HepG2 (cell line): ENCODE results near the gene GNPDA2. TPM values are rescaled to one million over a fixed set of nuclear protein-coding genes. Genes with fewer than 3 reads are reported as not detected.
A peak's percentile ranks its signal among the peaks of the same experiment; 100 is the strongest.

Experiments used
- ATAC-seq: fragments of 200-7000 bp; cut with Tn5 transposase; 3 replicates; pipeline ENCODE4 v1.9.1; 2020; ENCODE audit warnings: mild to moderate bottlenecking, moderate library complexity
- BruUV-seq: library from RNA; stranded (reverse); fragments of 400-500 nt; replicated peaks from 2 replicates; lab custom pipeline; 2021; lab: Mats Ljungman, UMichigan
- CTCF ChIA-PET: fragments of 300-600 bp; formaldehyde crosslinking; extraction: SDS; loops from one replicate; lab custom pipeline; 2021; ENCODE audit warnings: low total read pairs, inconsistent platforms, low intra/inter-chr PET ratio; lab: Yijun Ruan, JAX
- POLR2A ChIA-PET: fragments of 350-600 bp; sonication (Branson Sonifier 250); formaldehyde crosslinking; loops from one replicate; lab custom pipeline; 2020; ENCODE audit warnings: antibody characterized with exemption, inconsistent platforms; lab: Yijun Ruan, JAX
- DNase-seq: peaks from one replicate; pipeline ENCODE4 v3.0.0-alpha.2; 2015; ENCODE audit warnings: low spot score
- FAIRE-seq: peaks from 3 replicates; lab custom pipeline; 2011; peaks lifted over from hg19 to GRCh38; lab: Jason Lieb, UNC
- H2AFZ ChIP-seq: one replicate; pipeline ENCODE4 v1.6.1; 2011; ENCODE audit warnings: low read length, inconsistent platforms
- H3K27ac ChIP-seq: fragments of 300-600 bp; 3 replicates; pipeline ENCODE4 v1.8.0; 2011; ENCODE audit warnings: mixed run types, mild to moderate bottlenecking, mixed read lengths, low read length, inconsistent platforms; ENCODE audit not compliant: insufficient read depth; ENCODE audit errors: extremely low read length
- H3K27me3 ChIP-seq, 2 experiments: fragments of 200-600 bp in 1 of 2; 2 replicates in 1 of 2; 3 replicates in 1 of 2; pipeline versions ENCODE4 v1.6.0 to v1.8.0; 2011; ENCODE audit warnings: low read length in 2 of 2, mild to moderate bottlenecking in 2 of 2, moderate library complexity in 2 of 2, inconsistent platforms in 1 of 2; ENCODE audit not compliant: insufficient read depth in 2 of 2, control insufficient read depth in 1 of 2
- H3K36me3 ChIP-seq, 2 experiments: fragments of 200-600 bp in 1 of 2; replicated peaks in 1 of 2; 2 replicates in 1 of 2; 3 replicates in 1 of 2; pipeline versions ENCODE4 v1.5.1 to v1.8.0; 2011; ENCODE audit warnings: low read length in 2 of 2, inconsistent platforms in 1 of 2; ENCODE audit not compliant: insufficient read depth in 2 of 2, control insufficient read depth in 1 of 2
- H3K4me1 ChIP-seq: 2 replicates; pipeline ENCODE4 v1.5.1; 2012; ENCODE audit warnings: low read length, inconsistent platforms; ENCODE audit not compliant: insufficient read depth
- H3K4me2 ChIP-seq: 2 replicates; pipeline ENCODE4 v1.6.0; 2011; ENCODE audit warnings: low read depth, low read length, inconsistent platforms
- H3K4me3 ChIP-seq, 3 experiments: fragments of 200-600 bp in 1 of 3; sonication (generic), shearing (Covaris generic) in 1 of 3; replicated peaks in 1 of 3; 2 replicates each; pipeline ENCODE4 v1.5.1; 2011 to 2016; ENCODE audit warnings: low read length in 3 of 3, inconsistent platforms in 2 of 3, low read depth in 2 of 3, mild to moderate bottlenecking in 2 of 3, control low read depth in 1 of 3, mixed read lengths in 1 of 3; ENCODE audit not compliant: insufficient read depth in 1 of 3
- H3K79me2 ChIP-seq: one replicate; pipeline ENCODE4 v1.6.1; 2011; ENCODE audit warnings: low read length, inconsistent platforms; ENCODE audit not compliant: insufficient read depth
- H3K9ac ChIP-seq: 2 replicates; pipeline ENCODE4 v1.6.0; 2011; ENCODE audit warnings: mild to moderate bottlenecking, low read depth, low read length, inconsistent platforms; ENCODE audit not compliant: insufficient read depth
- H3K9me3 ChIP-seq: 2 replicates; pipeline ENCODE4 v1.5.1; 2012; ENCODE audit warnings: mild to moderate bottlenecking, low read length
- H4K20me1 ChIP-seq: 2 replicates; pipeline ENCODE4 v1.6.0; 2011; ENCODE audit warnings: inconsistent platforms, mild to moderate bottlenecking, low read length, moderate library complexity; ENCODE audit not compliant: insufficient read depth
- ATF7 ChIP-seq, 2 experiments: fragments of 450-650 bp in 1 of 2; sonication (generic) in 1 of 2; formaldehyde crosslinking in 1 of 2; IDR thresholded peaks; 2 replicates each; pipeline versions ENCODE4 v1.4.0 to v1.6.1; 2016 to 2020; ENCODE audit warnings: antibody characterized with exemption in 1 of 2, mild to moderate bottlenecking in 1 of 2, missing genetic modification reagents in 1 of 2
- KDM1A ChIP-seq: IDR thresholded peaks from 2 replicates; pipeline ENCODE4 v1.6.1; 2016; ENCODE audit warnings: missing compliant biosample characterization
- ONECUT2 ChIP-seq: sonication (generic); formaldehyde crosslinking; IDR thresholded peaks from 2 replicates; pipeline ENCODE4 v1.4.0; 2020; ENCODE audit warnings: missing genetic modification reagents
- SP2 ChIP-seq: sonication (generic); formaldehyde crosslinking; IDR thresholded peaks from 2 replicates; pipeline ENCODE4 v1.5.1; 2020; ENCODE audit warnings: mild to moderate bottlenecking, missing genetic modification reagents
- ZGPAT ChIP-seq: IDR thresholded peaks from 2 replicates; pipeline ENCODE4 v1.6.1; 2016; ENCODE audit warnings: mild to moderate bottlenecking
- ZNF142 ChIP-seq: sonication (generic); formaldehyde crosslinking; IDR thresholded peaks from 2 replicates; pipeline ENCODE4 v1.4.0; 2020; ENCODE audit warnings: missing genetic modification reagents
- ZNF17 ChIP-seq: sonication (generic); formaldehyde crosslinking; IDR thresholded peaks from 2 replicates; pipeline ENCODE4 v1.5.0; 2020; ENCODE audit warnings: mild to moderate bottlenecking, missing genetic modification reagents
- ZNF547 ChIP-seq: sonication (generic); formaldehyde crosslinking; IDR thresholded peaks from 2 replicates; pipeline ENCODE4 v1.5.1; 2020; ENCODE audit warnings: mild to moderate bottlenecking, missing genetic modification reagents
- ZNF749 ChIP-seq: sonication (generic); formaldehyde crosslinking; IDR thresholded peaks from 2 replicates; pipeline ENCODE4 v1.8.0; 2022; ENCODE audit warnings: mild to moderate bottlenecking, missing genetic modification reagents, moderate library complexity, borderline replicate concordance
- ZSCAN21 ChIP-seq: sonication (generic); formaldehyde crosslinking; IDR thresholded peaks from 2 replicates; pipeline ENCODE4 v1.8.0; 2022; ENCODE audit warnings: mild to moderate bottlenecking, missing genetic modification reagents, moderate library complexity, borderline replicate concordance
- WGBS: methylation state at CpG from one replicate; pipeline ENCODE4 v1.1.6; 2017; ENCODE audit warnings: low lambda C conversion rate; 5-methylcytosine and 5-hydroxymethylcytosine counted together
- in situ Hi-C: cut with HindIII; loops from 2 replicates; pipeline ENCODE4 v1.10.0; 2017; ENCODE audit warnings: low pct_unique_long_range_greater_than_20kb; ENCODE audit not compliant: extremely low pct_ligation_motif_present
- intact Hi-C: fragments of 100-400 bp; cut with micrococcal nuclease; formaldehyde crosslinking; loops from one replicate; pipeline ENCODE4 v1.10.0; 2022; ENCODE audit not compliant: unreplicated experiment
- polyA plus RNA-seq, 8 experiments: library from polyadenylated mRNA; depleted of rRNA in 3 of 8; stranded (reverse) in 7 of 8; unstranded in 1 of 8; fragments of >200 nt; fragmentation: Illumina TruSeq in 4 of 8; extraction: Trizol in 4 of 8; gene quantifications; 2 replicates each; pipeline versions ENCODE4 v1.2.1 to v1.2.3, GENCODE V29; 2011 to 2016; ENCODE audit warnings: low read depth in 4 of 8, missing spikeins in 1 of 8, mixed read lengths in 1 of 8; ENCODE audit not compliant: insufficient read depth in 1 of 8
- total RNA-seq, 5 experiments: library from RNA; depleted of rRNA; stranded (reverse); fragments of >200 nt; fragmentation: Illumina TruSeq; extraction: Trizol; gene quantifications; 2 replicates each; pipeline ENCODE4 v1.2.3, GENCODE V29; 2016; ENCODE audit warnings: low read depth in 1 of 5
- TF ChIP-seq, protein P1 (sequence below): sonication (generic); formaldehyde crosslinking; IDR thresholded peaks from 2 replicates; pipeline ENCODE4 v1.8.0; 2023; ENCODE audit warnings: mild to moderate bottlenecking, missing genetic modification reagents
- TF ChIP-seq, protein P2 (sequence below): sonication (generic); formaldehyde crosslinking; IDR thresholded peaks from 2 replicates; pipeline ENCODE4 v1.4.0; 2020; ENCODE audit warnings: missing genetic modification reagents, low read depth, mild to moderate bottlenecking, borderline replicate concordance
- TF ChIP-seq, protein P3 (sequence below): sonication (generic); formaldehyde crosslinking; IDR thresholded peaks from 2 replicates; pipeline ENCODE4 v1.5.0; 2020; ENCODE audit warnings: missing genetic modification reagents

GNPDA2 gene
- total and polyA plus RNA-seq, 2 of the 13 experiments (the other 11 are each of a cell fraction or from before 2014, with no cell fraction given): 5.4 to 9.0 TPM

GRCh38 chr4:44701037-44701436 lies 25.3 kb downstream of the GNPDA2 start (continued):
- no peak for TF ChIP-seq ZNF142 (CRISPR knock-in tag)

DNA sequence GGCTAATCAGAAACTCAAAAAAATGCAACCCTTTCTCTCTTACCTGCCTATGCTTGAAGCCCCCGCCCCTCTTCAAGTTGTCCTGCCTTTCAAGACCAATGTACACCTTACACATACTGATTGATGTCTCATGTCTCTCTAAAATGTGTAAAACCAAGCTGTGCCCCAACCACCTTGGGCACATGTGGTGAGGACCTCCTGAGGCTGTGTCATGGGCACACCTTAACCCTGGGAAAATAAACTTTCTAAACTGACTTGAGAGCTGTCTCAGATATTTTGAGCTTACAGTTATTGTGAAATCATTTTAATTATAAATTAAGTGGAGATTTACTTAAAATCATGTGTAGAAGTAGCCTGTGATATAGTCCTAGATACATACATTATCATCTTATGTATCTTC lies 25.9 kb downstream of the GNPDA2 start:
- CTCF ChIA-PET: no interaction called here
- TSS peak; percentile 14 for BruUV-seq
- POLR2A ChIA-PET: interaction anchor here (1.3 kb wide), 1 partner anchor 22 kb away, joined by 6 read pairs; the partner anchor contains the start of gene GUF1
- TF ChIP-seq ONECUT2 (no peak), ZNF749 (CRISPR knock-in tag) (no peak), ZNF547 (no peak), ZSCAN21 (CRISPR knock-in tag) (no peak), KDM1A (CRISPR knock-in tag) (no peak), SP2 (no peak), ZNF17 (no peak), ZGPAT (CRISPR knock-in tag) (no peak), ATF7 (IDR thresholded peaks at IDR 0.05) (no peak), ATF7 (CRISPR knock-in tag; IDR thresholded peaks at IDR 0.05) (no peak)
- TF ChIP-seq, protein P1, sequence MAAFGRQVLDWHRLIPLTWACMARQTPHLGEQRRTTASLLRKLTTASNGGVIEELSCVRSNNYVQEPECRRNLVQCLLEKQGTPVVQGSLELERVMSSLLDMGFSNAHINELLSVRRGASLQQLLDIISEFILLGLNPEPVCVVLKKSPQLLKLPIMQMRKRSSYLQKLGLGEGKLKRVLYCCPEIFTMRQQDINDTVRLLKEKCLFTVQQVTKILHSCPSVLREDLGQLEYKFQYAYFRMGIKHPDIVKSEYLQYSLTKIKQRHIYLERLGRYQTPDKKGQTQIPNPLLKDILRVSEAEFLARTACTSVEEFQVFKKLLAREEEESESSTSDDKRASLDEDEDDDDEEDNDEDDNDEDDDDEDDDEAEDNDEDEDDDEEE: no peak
- TF ChIP-seq, protein P2, sequence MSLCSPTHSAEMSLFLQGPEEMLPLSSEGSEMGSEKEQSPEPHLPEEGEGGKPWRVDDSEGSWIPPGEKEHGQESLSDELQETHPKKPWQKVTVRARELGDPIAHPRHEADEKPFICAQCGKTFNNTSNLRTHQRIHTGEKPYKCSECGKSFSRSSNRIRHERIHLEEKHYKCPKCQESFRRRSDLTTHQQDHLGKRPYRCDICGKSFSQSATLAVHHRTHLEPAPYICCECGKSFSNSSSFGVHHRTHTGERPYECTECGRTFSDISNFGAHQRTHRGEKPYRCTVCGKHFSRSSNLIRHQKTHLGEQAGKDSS: no peak
- TF ChIP-seq, protein P3, sequence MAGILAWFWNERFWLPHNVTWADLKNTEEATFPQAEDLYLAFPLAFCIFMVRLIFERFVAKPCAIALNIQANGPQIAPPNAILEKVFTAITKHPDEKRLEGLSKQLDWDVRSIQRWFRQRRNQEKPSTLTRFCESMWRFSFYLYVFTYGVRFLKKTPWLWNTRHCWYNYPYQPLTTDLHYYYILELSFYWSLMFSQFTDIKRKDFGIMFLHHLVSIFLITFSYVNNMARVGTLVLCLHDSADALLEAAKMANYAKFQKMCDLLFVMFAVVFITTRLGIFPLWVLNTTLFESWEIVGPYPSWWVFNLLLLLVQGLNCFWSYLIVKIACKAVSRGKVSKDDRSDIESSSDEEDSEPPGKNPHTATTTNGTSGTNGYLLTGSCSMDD (CRISPR knock-in tag): no peak

More for the DNA sequence above, 25.9 kb downstream of the GNPDA2 start:
- FAIRE-seq (no peak), DNase-seq (no peak), ATAC-seq (no peak)
- Histone ChIP-seq H3K4me1 (no peaks in the 10 kb centered on the region), H3K79me2 (no peaks in the 10 kb centered on the region), H3K9me3 (no peaks in the 10 kb centered on the region), H2AFZ (no peak overlapping the region), H4K20me1 (no peaks in the 10 kb centered on the region), H3K4me2 (no peak overlapping the region), H3K9ac (no peak overlapping the region), H3K4me3 (no peak overlapping the region), H3K36me3 (peaks cover 6 to 58% of the 10 kb centered on the region in 2 experiments; a peak in 4 of 5 replicates), H3K27ac (no peak overlapping the region), H3K27me3 (no peaks in the 10 kb centered on the region)
- in situ Hi-C loops (no loop called here), intact Hi-C loops (no loop called here)
- 100% methylated on average over 1 of the region's 1 CpG for WGBS
